ENCODE measurements around the gene CD74. TPM values are rescaled to one million over a fixed set of nuclear protein-coding genes. Genes with fewer than 3 reads are reported as not detected.
"Not testable (repeated sequence)": the region's sequence is repeated elsewhere in the genome, so short reads cannot be mapped to it uniquely, and the experiment has no call there.

CD74 gene
- total RNA-seq (100 to 1,000 TPM in 1 of 2 donors, 10 to 100 TPM in 1; 96.3 to 175 TPM), polyA plus RNA-seq (ENCODE audit: insufficient read length in 2 of 2) (100 to 1,000 TPM in 1 of 2 donors, 10 to 100 TPM in 1; 59.3 to 109 TPM)
- long read RNA-seq, donor 1, transcript CD74-202 (8 exons, 1,449 nt), result major isoform, 13 of 16 reads
- long read RNA-seq, donor 1, partial matches to known transcripts, result 0 of 16 reads
- long read RNA-seq, donor 1, other reads (novel, unspliced or antisense), result 0 of 16 reads
- long read RNA-seq, donor 2, transcript CD74-202 (8 exons, 1,449 nt), result major isoform, 15 of 24 reads
- long read RNA-seq, donor 2, partial matches to known transcripts, result 7 of 24 reads
- long read RNA-seq, donor 2, other reads (novel, unspliced or antisense), result 0 of 24 reads
- long read RNA-seq, donor 3, transcript CD74-202 (8 exons, 1,449 nt), result major isoform, 8 of 11 reads
- long read RNA-seq, donor 3, partial matches to known transcripts, result 0 of 11 reads
- long read RNA-seq, donor 3, other reads (novel, unspliced or antisense), result 0 of 11 reads
- long read RNA-seq, donor 4, transcript CD74-201 (9 exons, 981 nt), result minor isoform, 6 of 90 reads
- long read RNA-seq, donor 4, transcript CD74-202 (8 exons, 1,449 nt), result major isoform, 69 of 90 reads
- long read RNA-seq, donor 4, partial matches to known transcripts, result 12 of 90 reads
- long read RNA-seq, donor 4, other reads (novel, unspliced or antisense), result 0 of 90 reads

DNA sequence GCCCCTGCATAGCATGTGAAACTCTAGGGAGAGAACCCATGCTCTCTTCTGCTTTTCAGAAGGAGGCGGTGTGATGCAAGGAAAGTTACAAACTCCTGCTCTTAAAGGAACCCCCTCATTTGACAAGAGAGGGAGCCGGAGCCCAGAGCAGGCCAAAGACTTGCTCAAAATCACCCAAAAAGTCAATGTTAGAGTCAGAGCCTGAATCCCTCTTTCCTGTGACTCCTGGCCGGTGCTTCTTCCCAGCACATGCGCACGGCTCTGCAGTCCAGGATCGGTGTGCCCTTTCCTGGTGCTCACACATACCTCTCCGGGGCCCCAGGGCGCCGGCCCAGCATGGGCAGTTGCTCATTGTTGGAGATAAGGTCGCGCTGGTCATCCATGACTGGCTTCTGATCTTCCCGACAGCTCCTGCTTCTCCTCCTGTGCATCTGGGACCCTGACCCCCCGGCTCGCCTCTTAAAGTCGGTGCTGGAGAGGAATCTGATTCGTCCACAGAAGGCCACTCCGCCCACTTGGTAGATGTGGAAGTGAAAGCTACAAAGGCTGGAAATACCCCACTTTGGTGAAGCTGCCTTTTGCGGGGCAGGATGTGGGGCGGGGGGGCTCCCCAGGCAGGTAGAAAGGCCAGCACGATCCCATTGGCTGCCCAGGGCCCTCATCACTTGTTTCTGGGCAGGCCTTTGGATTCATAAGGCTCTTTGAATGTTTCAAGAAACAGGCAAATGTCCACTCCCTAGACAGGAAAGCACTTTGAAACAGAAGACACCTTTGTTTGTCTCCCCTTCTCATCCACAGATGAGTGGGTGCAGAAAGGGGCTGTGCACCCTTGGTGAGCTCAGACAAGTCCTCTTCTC is at the start of gene CD74:
Gene CD74, minus strand, starts transcription at position 592 of the 857 bp plus-strand sequence. Its CDS starts 161 bp downstream, at position 431.
- Histone ChIP-seq H3K27ac (ENCODE audit: low read depth, low read length) (no peak within 1 kb of the TSS), H3K4me3 (ENCODE audit: low read depth, low read length) (peak within 1 kb of the TSS; percentile 43), H3K9me3 (ENCODE audit: control insufficient read depth, insufficient read depth, low read length) (no peaks in the 10 kb centered on the region)

DNA sequence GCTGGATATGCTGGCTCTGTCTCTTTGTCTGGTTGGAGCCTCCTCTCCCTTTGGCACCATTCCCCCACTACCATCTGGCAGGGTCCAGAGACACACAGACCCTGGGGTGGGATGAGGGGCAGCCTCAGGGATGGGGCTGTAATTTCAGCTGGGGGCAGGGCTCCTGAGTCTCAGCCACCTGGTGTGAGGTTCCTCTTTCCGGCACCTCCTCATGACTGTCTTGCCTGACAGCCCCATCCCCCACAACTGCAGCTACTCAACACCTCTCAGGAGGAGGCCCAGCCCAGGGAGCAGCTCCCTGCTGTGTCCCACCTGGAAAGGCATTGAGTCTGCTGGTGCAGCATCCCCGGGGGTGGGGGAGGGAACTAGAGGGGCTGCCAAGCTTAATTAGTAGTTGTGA is 48.5 kb upstream of the CD74 start:
- Histone ChIP-seq H3K36me3 (ENCODE audit: control insufficient read depth, insufficient read depth, low read length) (no peaks in the 10 kb centered on the region), H3K27ac (ENCODE audit: low read depth, low read length) (no peak overlapping the region), H3K27me3 (ENCODE audit: control insufficient read depth, insufficient read depth, low read length) (no peaks in the 10 kb centered on the region), H3K9me3 (ENCODE audit: control insufficient read depth, insufficient read depth, low read length) (no peaks in the 10 kb centered on the region), H3K4me1 (ENCODE audit: control insufficient read depth, insufficient read depth, low read length) (peaks cover 34% of the 10 kb centered on the region), H3K4me3 (ENCODE audit: low read depth, low read length) (no peak overlapping the region)
- no peak for DNase-seq (ENCODE audit: low read depth in 4 of 6, low spot score in 6 of 6)
- WGBS (ENCODE audit: insufficient coverage), result 20% methylated on average over 1 of the region's 2 CpGs

More for the DNA sequence above, at the start of gene CD74:
- Histone ChIP-seq H3K27me3 (ENCODE audit: control insufficient read depth, insufficient read depth, low read length) (no peaks in the 10 kb centered on the region), H3K36me3 (ENCODE audit: control insufficient read depth, insufficient read depth, low read length) (no peaks in the 10 kb centered on the region), H3K4me1 (ENCODE audit: control insufficient read depth, insufficient read depth, low read length) (peaks cover 13% of the 10 kb centered on the region)
- peak in 4 of 6 donors; percentile 26 to 75 (median 51) for DNase-seq (ENCODE audit: low read depth in 4 of 6, low spot score in 6 of 6)
- 26% methylated on average over 13 of the region's 20 CpGs for WGBS (ENCODE audit: insufficient coverage)

DNA sequence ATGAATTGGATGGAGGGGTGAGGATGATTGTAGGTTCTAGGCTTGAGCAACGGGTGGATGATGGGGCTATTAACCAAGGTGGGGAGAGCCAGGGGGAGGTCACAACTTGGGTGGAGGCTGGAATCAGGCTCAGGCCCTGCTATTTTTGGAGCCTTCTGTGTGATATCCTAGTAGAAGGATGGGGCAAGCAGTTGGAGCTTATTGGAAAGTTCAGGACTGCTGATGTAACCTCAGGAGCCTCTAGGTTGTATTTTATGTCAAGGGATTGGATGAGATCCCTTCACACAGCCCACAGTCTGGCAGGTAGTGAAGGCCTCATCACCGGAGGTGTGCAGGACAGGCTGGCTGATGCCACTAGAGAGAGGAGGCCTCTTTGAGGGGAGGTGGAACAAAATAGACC is 48.1 kb upstream of the CD74 start:
- Histone ChIP-seq H3K36me3 (ENCODE audit: control insufficient read depth, insufficient read depth, low read length) (no peaks in the 10 kb centered on the region), H3K9me3 (ENCODE audit: control insufficient read depth, insufficient read depth, low read length) (no peaks in the 10 kb centered on the region), H3K27ac (ENCODE audit: low read depth, low read length) (no peak overlapping the region), H3K4me1 (ENCODE audit: control insufficient read depth, insufficient read depth, low read length) (peaks cover 29% of the 10 kb centered on the region), H3K27me3 (ENCODE audit: control insufficient read depth, insufficient read depth, low read length) (no peaks in the 10 kb centered on the region), H3K4me3 (ENCODE audit: low read depth, low read length) (no peak overlapping the region)
- no peak for DNase-seq (ENCODE audit: low read depth in 4 of 6, low spot score in 6 of 6)
- 69% methylated on average over 2 of the region's 2 CpGs for WGBS (ENCODE audit: insufficient coverage)

DNA sequence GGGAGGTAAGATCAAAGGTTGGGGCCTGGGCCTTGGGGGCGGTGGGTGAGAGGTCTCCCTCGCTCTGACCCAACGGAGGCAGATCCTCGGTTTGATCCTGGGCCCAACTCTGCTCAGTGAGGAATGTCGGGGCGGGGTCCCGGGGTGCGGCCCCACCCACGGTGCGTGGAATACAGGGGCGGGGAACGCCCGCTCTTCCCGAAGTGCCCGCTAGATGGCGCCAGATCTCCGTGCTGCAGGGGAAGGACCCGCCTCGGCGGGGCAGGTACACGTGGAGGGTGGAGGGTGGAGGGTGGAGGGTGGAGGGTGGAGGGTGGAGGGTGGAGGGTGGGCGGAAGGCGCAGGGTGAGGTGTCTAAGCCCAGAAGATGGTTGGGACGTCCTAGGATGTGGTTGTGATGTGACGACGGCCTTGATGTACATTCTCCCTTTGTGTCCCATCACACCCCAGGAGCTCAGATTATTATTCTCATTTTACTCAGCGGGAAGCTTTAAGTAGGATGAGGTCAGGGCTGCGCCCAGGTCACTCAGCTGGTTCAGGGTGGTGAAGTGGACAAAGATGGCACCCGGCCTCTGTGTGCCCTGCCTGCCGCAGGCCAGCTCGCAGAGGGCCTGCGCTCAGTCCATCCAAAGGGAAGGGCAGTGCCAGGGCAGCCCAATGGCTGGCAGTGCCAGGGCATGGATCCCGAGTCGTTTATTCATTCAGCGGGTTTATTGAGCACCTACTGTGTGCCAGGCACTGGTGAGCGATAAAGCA is 46.3 kb upstream of the CD74 start:
- WGBS (ENCODE audit: insufficient coverage), result 29% methylated on average over 23 of the region's 36 CpGs
- H3K27ac ChIP-seq (ENCODE audit: low read depth, low read length), result no peak overlapping the region
- H3K4me1 ChIP-seq (ENCODE audit: control insufficient read depth, insufficient read depth, low read length), result peaks cover 15% of the 10 kb centered on the region
- peak in 3 of 6 donors; percentile 43 to 89 (median 88) for DNase-seq (ENCODE audit: low read depth in 4 of 6, low spot score in 6 of 6)
- H3K9me3 ChIP-seq (ENCODE audit: control insufficient read depth, insufficient read depth, low read length), result no peaks in the 10 kb centered on the region
- H3K4me3 ChIP-seq (ENCODE audit: low read depth, low read length), result no peak overlapping the region
- no peaks in the 10 kb centered on the region for H3K36me3 ChIP-seq (ENCODE audit: control insufficient read depth, insufficient read depth, low read length)
- H3K27me3 ChIP-seq (ENCODE audit: control insufficient read depth, insufficient read depth, low read length), result no peaks in the 10 kb centered on the region

DNA sequence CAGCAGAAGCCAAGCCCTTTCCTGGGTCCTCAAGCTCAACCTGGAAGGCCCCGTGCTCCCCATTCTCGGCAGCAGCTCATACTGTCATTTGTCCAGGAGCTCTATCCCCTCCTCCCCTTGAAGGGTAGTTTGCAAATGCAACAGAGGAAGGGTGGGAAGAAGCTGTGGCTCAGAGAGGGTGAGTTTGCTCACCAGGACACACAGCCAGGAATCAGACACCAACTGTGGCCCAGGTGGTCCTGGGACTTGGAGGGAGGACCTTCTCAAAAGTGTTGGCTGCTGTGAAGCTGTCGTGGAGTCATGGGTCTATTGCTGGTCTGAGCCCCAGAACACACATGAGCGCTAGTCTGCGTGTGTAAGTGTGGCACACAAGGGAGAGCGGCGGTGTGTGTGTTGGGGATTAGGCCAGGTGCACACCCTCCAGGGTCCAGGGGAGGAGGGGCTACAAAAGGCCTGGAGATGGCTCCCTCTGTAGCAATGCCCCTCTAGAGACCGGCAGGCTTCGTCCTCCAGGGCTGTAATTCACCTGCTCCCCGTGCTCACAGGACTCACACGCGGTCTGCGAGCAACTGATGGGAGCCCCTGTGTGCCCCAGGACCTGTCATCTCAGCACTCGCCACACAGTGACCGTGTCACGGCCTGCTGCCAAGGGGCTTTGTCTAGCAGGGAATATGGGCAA is 45.0 kb upstream of the CD74 start:
- no peak for DNase-seq (ENCODE audit: low read depth in 4 of 6, low spot score in 6 of 6)
- H3K4me3 ChIP-seq (ENCODE audit: low read depth, low read length), result no peak overlapping the region
- WGBS (ENCODE audit: insufficient coverage), result 80% methylated on average over 14 of the region's 16 CpGs
- H3K9me3 ChIP-seq (ENCODE audit: control insufficient read depth, insufficient read depth, low read length), result no peaks in the 10 kb centered on the region
- no peaks in the 10 kb centered on the region for H3K27me3 ChIP-seq (ENCODE audit: control insufficient read depth, insufficient read depth, low read length)
- H3K4me1 ChIP-seq (ENCODE audit: control insufficient read depth, insufficient read depth, low read length), result peaks cover 15% of the 10 kb centered on the region
- no peak overlapping the region for H3K27ac ChIP-seq (ENCODE audit: low read depth, low read length)
- no peaks in the 10 kb centered on the region for H3K36me3 ChIP-seq (ENCODE audit: control insufficient read depth, insufficient read depth, low read length)

DNA sequence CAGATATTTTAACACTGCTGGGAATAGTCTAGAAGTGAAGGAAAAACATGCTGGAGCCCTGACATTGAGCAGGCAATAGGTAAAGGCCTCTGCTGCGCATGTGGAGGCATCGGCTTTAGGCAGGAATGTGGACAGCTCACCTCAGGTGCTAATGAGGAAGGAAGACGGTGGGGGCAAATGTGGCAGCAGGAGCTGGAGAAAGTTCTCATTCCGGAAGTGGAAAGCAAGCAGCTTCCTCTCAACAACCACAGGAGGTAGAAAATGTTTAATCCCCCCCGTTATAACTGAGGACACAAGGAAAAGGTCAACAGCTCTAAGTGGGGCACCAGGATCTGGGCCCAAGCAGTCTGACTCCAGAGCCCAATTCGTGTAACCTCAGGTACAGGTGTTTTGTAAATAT is 44.4 kb upstream of the CD74 start:
- Histone ChIP-seq H3K4me3 (ENCODE audit: low read depth, low read length) (no peak overlapping the region), H3K27me3 (ENCODE audit: control insufficient read depth, insufficient read depth, low read length) (no peaks in the 10 kb centered on the region), H3K4me1 (ENCODE audit: control insufficient read depth, insufficient read depth, low read length) (peaks cover 15% of the 10 kb centered on the region), H3K36me3 (ENCODE audit: control insufficient read depth, insufficient read depth, low read length) (no peaks in the 10 kb centered on the region), H3K9me3 (ENCODE audit: control insufficient read depth, insufficient read depth, low read length) (no peaks in the 10 kb centered on the region), H3K27ac (ENCODE audit: low read depth, low read length) (no peak overlapping the region)
- 56% methylated on average over 3 of the region's 6 CpGs for WGBS (ENCODE audit: insufficient coverage)
- DNase-seq (ENCODE audit: low read depth in 4 of 6, low spot score in 6 of 6), result no peak

DNA sequence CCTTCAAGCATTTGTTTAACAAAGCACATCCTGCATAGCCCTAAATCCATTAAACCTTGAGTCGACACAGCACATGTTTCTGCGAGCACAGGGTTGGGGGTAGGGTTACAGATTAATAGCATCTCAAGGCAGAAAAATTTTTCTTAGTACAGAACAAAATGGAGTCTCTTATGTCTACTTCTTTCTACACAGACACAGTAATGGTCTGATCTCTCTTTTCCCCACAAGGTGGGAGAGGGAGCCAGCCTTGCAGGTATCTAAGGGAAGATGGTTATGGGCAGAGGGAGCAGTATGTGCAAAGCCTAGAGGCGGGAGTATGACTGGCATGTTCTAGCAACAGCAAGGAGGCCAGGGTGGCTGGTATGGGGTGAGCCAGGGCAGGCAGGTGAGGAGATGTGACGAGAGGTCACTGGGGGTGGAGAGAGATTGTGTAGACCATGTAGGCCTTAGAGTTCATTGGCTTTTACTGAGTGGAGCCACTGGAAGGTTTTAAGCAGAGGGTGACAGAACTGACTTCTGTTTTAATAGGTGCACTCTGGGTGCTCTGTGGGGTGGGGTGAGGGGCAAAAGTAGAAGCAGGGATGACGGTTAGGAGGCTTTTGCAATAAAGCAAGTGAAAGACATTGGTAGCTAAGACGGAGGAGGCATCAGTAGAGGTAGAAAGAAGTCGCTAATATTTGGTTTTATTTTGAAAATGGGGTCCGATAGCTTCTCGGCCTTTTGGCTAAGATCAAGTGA is 42.0 kb upstream of the CD74 start:
- no peaks in the 10 kb centered on the region for H3K27me3 ChIP-seq (ENCODE audit: control insufficient read depth, insufficient read depth, low read length)
- H3K4me1 ChIP-seq (ENCODE audit: control insufficient read depth, insufficient read depth, low read length), result peaks cover 9% of the 10 kb centered on the region
- no peaks in the 10 kb centered on the region for H3K36me3 ChIP-seq (ENCODE audit: control insufficient read depth, insufficient read depth, low read length)
- no peaks in the 10 kb centered on the region for H3K9me3 ChIP-seq (ENCODE audit: control insufficient read depth, insufficient read depth, low read length)
- H3K27ac ChIP-seq (ENCODE audit: low read depth, low read length), result no peak overlapping the region
- WGBS (ENCODE audit: insufficient coverage), result 75% methylated on average over 7 of the region's 9 CpGs
- H3K4me3 ChIP-seq (ENCODE audit: low read depth, low read length), result no peak overlapping the region
- DNase-seq (ENCODE audit: low read depth in 4 of 6, low spot score in 6 of 6), result no peak

DNA sequence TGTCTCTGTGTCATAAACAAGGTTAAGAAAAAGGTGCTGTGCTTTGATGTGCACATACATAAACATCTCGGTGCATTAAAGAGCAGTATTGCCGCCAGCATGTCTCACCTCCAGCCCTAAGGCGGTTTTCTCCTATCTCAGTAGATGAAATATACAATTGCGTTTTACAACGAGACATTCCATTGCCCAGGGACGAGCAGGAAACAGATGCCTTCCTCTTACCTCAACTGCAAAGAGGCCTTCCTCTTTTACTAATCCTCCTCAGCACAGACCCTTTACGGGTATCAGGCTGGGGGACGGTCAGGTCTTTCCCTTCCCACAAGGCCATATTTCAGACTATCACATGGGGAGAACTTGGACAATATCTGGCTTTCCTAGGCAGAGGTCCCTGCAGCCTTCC is 41.3 kb upstream of the CD74 start:
- not testable (repeated sequence) for H3K27ac ChIP-seq (ENCODE audit: low read depth, low read length); H3K4me3 ChIP-seq (ENCODE audit: low read depth, low read length); DNase-seq (ENCODE audit: low read depth in 4 of 6, low spot score in 6 of 6); H3K4me1 ChIP-seq (ENCODE audit: control insufficient read depth, insufficient read depth, low read length); H3K27me3 ChIP-seq (ENCODE audit: control insufficient read depth, insufficient read depth, low read length); H3K9me3 ChIP-seq (ENCODE audit: control insufficient read depth, insufficient read depth, low read length); H3K36me3 ChIP-seq (ENCODE audit: control insufficient read depth, insufficient read depth, low read length)
- no CpG with 5 or more reads among the region's 8 CpGs for WGBS (ENCODE audit: insufficient coverage)

Data from spinal cord (tissue), 10 donors.